Esophagus muscularis mucosa (tissue), 4 donors: ENCODE measurements around the gene PDE12. TPM values are rescaled to one million over a fixed set of nuclear protein-coding genes. Genes with fewer than 3 reads are reported as not detected.
A peak's percentile ranks its signal among the peaks of the same experiment; 100 is the strongest.

Source experiments
- DNase-seq: peaks from one replicate; pipeline ENCODE4 v3.0.0-alpha.2; 2017; ENCODE audit errors: extremely low spot score
- H3K27ac ChIP-seq, 4 donors: fragments of 200-600 bp; sonication (generic); replicated peaks in 1 of 4; 1 replicate in 3 of 4; 2 replicates in 1 of 4; pipeline ENCODE4 v1.5.1; 2016 to 2019; ENCODE audit warnings: mild to moderate bottlenecking in 1 of 4
- H3K27me3 ChIP-seq, 4 donors: fragments of 200-600 bp; sonication (generic); one replicate each; pipeline versions ENCODE4 v1.5.1 to v1.6.0; 2016 to 2019
- H3K36me3 ChIP-seq, 4 donors: fragments of 200-600 bp; sonication (generic); one replicate each; pipeline ENCODE4 v1.5.1; 2016 to 2019
- H3K4me1 ChIP-seq, 4 donors: fragments of 200-600 bp; sonication (generic); one replicate each; pipeline ENCODE4 v1.5.1; 2016 to 2019
- H3K4me3 ChIP-seq, 4 donors: fragments of 200-600 bp; sonication (generic); 1 replicate in 2 of 4; 2 replicates in 2 of 4; pipeline ENCODE4 v1.5.1; 2016 to 2019; ENCODE audit warnings: mild to moderate bottlenecking in 4 of 4, moderate library complexity in 1 of 4
- H3K9me3 ChIP-seq, 4 donors: fragments of 200-600 bp; sonication (generic); 1 replicate in 3 of 4; 2 replicates in 1 of 4; pipeline ENCODE4 v1.5.1; 2016 to 2019
- EP300 ChIP-seq: sonication (generic); formaldehyde crosslinking; IDR thresholded peaks from one replicate; pipeline ENCODE4 v1.6.1; 2017; ENCODE audit warnings: antibody characterized with exemption
- POLR2A ChIP-seq: fragments of 450-650 bp; IDR thresholded peaks from one replicate; pipeline ENCODE4 v1.6.1; 2017; ENCODE audit warnings: antibody characterized with exemption, moderate library complexity, mild to moderate bottlenecking, low read depth
- POLR2AphosphoS5 ChIP-seq, 2 donors: sonication (generic); formaldehyde crosslinking; IDR thresholded peaks; one replicate each; pipeline ENCODE4 v1.6.1; 2017; ENCODE audit warnings: antibody characterized with exemption in 2 of 2
- WGBS: methylation state at CpG from one replicate; pipeline ENCODE4 v1.1.5; 2018; 5-methylcytosine and 5-hydroxymethylcytosine counted together
- intact Hi-C: fragments of 100-400 bp; cut with DNase I; formaldehyde crosslinking; loops from one replicate; pipeline ENCODE4 v1.15.1; 2023
- total RNA-seq, 4 donors: library from RNA; depleted of rRNA; stranded (reverse); fragments of >200 nt; gene quantifications; one replicate each; pipeline versions ENCODE4 v1.1.0 to v1.2.1, GENCODE V29; 2016
- TF ChIP-seq, protein P1 (sequence below), 3 experiments: fragments of 200-600 bp in 2 of 3; fragments of 450-650 bp in 1 of 3; sonication (generic) in 2 of 3; IDR thresholded peaks; one replicate each; pipeline ENCODE4 v1.5.1; 2017 to 2019; ENCODE audit warnings: antibody characterized with exemption in 3 of 3, mild to moderate bottlenecking in 2 of 3, moderate library complexity in 1 of 3

Gene PDE12
- total RNA-seq, 4 donors from 2014 or later = 19.0 to 26.5 (median 22.4) TPM

DNA sequence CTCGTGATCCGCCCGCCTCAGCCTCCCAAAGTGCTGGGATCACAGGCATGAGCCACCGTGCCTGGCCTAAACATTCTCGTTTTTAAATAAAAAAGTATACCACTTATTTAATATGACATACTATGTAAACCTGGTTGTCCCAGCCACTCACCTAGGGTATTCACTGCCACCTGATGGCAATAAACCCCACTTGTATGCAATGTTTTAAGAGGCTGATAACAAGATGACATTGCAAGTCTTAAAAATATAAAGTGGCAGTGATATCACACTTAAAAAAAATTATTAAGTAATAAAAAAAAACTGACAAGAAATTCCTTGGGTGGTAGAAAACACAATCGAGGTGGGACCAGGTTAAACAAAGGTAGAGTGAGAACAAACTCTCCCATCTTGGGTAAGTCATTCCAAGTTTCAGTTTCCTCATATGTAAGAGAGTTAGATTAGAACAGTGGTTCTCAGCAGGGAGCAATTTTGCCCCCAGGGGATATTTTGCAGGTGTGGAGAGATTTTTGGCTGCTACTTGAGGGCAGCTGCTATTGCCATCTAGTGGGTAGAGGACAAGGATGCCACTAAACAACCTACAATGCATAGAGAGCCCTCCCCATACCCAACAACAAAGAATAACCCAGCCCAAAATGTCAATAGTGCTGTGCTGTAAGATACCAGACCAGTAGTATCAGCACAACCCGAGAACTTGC lies 26.5 kb downstream of the PDE12 start:
- H3K4me1 ChIP-seq = peaks cover 13 to 53% (median 38%) of the 10 kb centered on the region in 4 donors
- no peaks in the 10 kb centered on the region for H3K9me3 ChIP-seq
- intact Hi-C loops = no loop called here
- no peak overlapping the region for H3K27ac ChIP-seq
- H3K36me3 ChIP-seq = peaks cover 8 to 63% (median 40%) of the 10 kb centered on the region in 4 donors
- TF ChIP-seq, protein P1, sequence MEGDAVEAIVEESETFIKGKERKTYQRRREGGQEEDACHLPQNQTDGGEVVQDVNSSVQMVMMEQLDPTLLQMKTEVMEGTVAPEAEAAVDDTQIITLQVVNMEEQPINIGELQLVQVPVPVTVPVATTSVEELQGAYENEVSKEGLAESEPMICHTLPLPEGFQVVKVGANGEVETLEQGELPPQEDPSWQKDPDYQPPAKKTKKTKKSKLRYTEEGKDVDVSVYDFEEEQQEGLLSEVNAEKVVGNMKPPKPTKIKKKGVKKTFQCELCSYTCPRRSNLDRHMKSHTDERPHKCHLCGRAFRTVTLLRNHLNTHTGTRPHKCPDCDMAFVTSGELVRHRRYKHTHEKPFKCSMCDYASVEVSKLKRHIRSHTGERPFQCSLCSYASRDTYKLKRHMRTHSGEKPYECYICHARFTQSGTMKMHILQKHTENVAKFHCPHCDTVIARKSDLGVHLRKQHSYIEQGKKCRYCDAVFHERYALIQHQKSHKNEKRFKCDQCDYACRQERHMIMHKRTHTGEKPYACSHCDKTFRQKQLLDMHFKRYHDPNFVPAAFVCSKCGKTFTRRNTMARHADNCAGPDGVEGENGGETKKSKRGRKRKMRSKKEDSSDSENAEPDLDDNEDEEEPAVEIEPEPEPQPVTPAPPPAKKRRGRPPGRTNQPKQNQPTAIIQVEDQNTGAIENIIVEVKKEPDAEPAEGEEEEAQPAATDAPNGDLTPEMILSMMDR (IDR thresholded peaks at IDR 0.05) = no peak
- TF ChIP-seq EP300 (no peak), POLR2AphosphoS5 (IDR thresholded peaks at IDR 0.05) (no peak), POLR2A (no peak)
- WGBS = 92% methylated on average over 7 of the region's 7 CpGs
- no peaks in the 10 kb centered on the region for H3K27me3 ChIP-seq
- H3K4me3 ChIP-seq = no peak overlapping the region
- DNase-seq = no peak

GRCh38 chr3:57583544-57583943 lies 27.5 kb downstream of the PDE12 start:
- 83% methylated on average over 2 of the region's 2 CpGs for WGBS
- DNase-seq = no peak
- Histone ChIP-seq H3K4me3 (no peak overlapping the region), H3K27ac (no peak overlapping the region), H3K36me3 (peaks cover 8 to 56% (median 32%) of the 10 kb centered on the region in 4 donors), H3K27me3 (no peaks in the 10 kb centered on the region), H3K9me3 (no peaks in the 10 kb centered on the region), H3K4me1 (peaks cover 12 to 58% (median 39%) of the 10 kb centered on the region in 4 donors)
- no peak for TF ChIP-seq POLR2AphosphoS5 (IDR thresholded peaks at IDR 0.05)
- no peak for TF ChIP-seq EP300
- TF ChIP-seq POLR2A = no peak
- TF ChIP-seq, protein P1 (IDR thresholded peaks at IDR 0.05) = no peak
- intact Hi-C loops = no loop called here

- Histone ChIP-seq H3K4me3 (no peak overlapping the region), H3K9me3 (no peaks in the 10 kb centered on the region), H3K27me3 (no peaks in the 10 kb centered on the region), H3K36me3 (peaks cover 8 to 34% (median 14%) of the 10 kb centered on the region in 4 donors), H3K4me1 (peaks cover 12 to 72% (median 47%) of the 10 kb centered on the region in 4 donors), H3K27ac (no peak overlapping the region)
- WGBS = 79% methylated on average over 6 of the region's 6 CpGs
- DNase-seq = no peak
- TF ChIP-seq, protein P1 (IDR thresholded peaks at IDR 0.05) = no peak
- intact Hi-C loops = no loop called here
These were observed 30.7 kb downstream of the PDE12 start for GRCh38 chr3:57586778-57587177.

- Histone ChIP-seq H3K36me3 (peaks cover 8 to 22% (median 9%) of the 10 kb centered on the region in 4 donors), H3K4me3 (no peak overlapping the region), H3K27me3 (no peaks in the 10 kb centered on the region), H3K9me3 (no peaks in the 10 kb centered on the region), H3K4me1 (peaks cover 18 to 74% (median 50%) of the 10 kb centered on the region in 4 donors), H3K27ac (no peak overlapping the region)
- 75% methylated on average over 2 of the region's 2 CpGs for WGBS
- intact Hi-C loops = no loop called here
- TF ChIP-seq POLR2A (no peak), POLR2AphosphoS5 (IDR thresholded peaks at IDR 0.05) (no peak), EP300 (no peak)
- TF ChIP-seq, protein P1 (IDR thresholded peaks at IDR 0.05) = no peak
- no peak for DNase-seq
These were observed 31.8 kb downstream of the PDE12 start for GRCh38 chr3:57587905-57588304.

- 65% methylated on average over 6 of the region's 6 CpGs for WGBS
- peaks cover 0 to 11% (median 2%) of the 10 kb centered on the region in 4 donors for H3K36me3 ChIP-seq
- no peaks in the 10 kb centered on the region for H3K27me3 ChIP-seq
- no peaks in the 10 kb centered on the region for H3K9me3 ChIP-seq
- H3K27ac ChIP-seq = peak overlapping the region in 1 of 4 donors; percentile 16
- H3K4me3 ChIP-seq = no peak overlapping the region
- intact Hi-C loops = no loop called here
- no peak for DNase-seq
- TF ChIP-seq EP300 = no peak
- TF ChIP-seq POLR2AphosphoS5 (IDR thresholded peaks at IDR 0.05) = no peak
- TF ChIP-seq, protein P1 (IDR thresholded peaks at IDR 0.05) = no peak
- no peak for TF ChIP-seq POLR2A
- H3K4me1 ChIP-seq = peaks cover 38 to 68% (median 57%) of the 10 kb centered on the region in 4 donors
These were observed 36.2 kb downstream of the PDE12 start for GRCh38 chr3:57592306-57592705.
